ENCODE data around the gene FAM186B. TPM values are rescaled to one million over a fixed set of nuclear protein-coding genes. Genes with fewer than 3 reads are reported as not detected.

The FAM186B gene
- total RNA-seq, 1 experiment from 2014 or later: 0.03 TPM

DNA sequence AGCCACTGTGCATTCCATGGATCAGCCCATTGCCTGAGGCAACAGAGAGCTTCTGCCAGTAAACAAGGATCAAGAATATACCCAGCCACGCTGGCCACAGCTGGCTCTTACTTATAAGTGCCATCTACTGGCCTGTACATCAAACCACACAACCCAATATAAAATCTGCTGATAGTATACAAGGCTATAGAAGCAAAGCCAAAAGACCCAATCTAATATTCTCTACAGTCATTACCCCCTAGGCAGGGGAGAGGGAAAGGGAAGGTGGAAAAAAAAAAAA is 4.4 kb upstream of the FAM186B start:
- DNase-seq (ENCODE audit: low spot score): no peak

DNA sequence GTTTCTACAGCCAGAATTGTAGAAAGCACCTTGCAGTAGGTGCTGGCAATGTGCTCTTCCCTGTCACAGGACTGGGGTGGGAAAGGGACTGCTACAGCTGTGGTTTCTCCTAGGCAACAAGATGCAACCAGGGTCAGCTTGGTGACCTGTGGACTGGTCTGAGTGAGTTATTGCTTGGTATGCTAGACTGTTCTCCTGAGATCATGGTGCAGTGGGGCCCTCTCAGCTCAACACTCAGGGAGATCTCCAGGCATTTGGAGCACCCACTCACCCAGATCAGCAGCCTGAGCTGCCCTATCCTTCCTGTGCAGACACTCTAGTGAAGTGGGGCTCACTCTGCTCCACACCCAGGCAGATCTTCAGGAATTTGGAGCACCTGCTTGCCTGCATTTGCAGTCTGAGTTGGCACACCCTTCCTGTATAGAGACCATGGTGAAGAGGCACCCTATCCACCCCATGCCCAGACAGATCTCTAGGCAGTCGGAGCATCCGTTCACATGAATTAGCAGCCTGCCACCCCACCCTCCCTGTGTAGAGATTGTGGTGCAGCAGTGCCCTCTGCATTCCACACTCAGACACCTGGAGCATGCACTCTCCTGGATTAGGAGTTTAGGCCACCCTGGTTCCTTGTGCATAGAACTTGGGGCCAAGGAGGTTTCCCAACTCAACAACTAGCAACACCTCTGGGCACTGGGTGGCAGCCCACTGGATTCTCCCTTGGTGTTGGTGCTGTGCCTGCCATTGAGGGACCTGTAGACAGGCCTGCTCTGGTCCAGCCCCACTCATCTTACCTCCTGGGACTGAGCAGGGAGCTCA is 3.8 kb upstream of the FAM186B start:
- no peak for DNase-seq (ENCODE audit: low spot score)

DNA sequence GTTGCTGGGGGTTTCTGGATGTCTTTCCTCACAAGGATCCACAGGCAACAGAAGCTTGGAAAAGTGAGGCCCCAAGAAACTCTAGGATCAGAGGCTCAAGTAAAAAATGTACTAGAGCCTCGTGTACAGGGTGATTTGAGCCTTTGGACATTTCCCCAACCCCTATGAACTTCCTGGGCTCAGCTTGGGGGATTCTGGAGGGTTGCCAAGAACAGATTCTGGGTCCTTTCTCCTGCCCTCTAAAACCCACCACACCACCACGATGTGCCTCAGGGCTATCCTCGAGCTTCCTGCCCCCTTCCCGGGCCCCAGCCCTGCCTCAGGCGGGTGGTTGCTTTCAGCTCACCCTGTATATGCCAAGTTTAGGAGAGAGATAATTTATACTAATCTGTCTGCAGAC is 583 bp downstream of the FAM186B start:
- no peak for DNase-seq (ENCODE audit: low spot score)

DNA sequence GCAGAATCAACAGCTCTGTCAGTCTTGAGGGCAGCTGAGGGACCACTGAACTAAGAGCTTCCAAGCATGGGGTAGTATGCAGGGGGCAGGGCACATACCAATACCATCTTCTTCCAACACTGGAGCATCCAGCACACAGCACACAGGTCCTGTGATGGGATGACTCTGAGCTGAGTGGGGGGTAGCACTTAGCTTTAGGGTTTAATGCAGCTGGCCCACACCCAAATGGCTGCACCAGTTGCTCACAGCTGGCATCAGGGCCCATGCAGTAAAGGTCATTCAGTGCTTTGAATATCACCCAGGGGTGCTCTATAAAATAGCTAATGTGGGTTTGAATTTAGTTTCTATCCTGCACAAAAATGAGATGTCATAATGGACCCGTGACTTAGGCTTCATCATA is 1.7 kb downstream of the FAM186B start:
- DNase-seq (ENCODE audit: low spot score): no peak

DNA sequence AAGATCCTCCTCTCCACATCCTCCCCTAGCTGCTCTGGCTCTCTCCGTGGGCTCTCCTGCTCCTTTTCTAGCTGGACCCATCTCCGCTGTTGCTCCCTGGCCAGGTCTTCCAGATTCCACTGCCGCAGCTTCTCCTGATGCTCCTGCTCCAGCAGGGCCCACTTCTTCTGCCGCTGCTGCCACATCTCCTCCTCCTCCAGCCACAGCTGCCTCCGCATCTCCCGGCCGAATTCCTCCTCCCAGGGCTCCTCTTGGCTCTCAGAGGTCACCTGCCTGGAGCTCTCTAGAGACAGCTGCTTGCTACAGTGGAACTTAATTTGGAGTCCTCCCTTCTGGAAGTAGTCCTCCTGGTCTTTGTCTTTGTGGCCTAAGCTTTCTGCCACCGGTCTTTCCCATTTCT is 5.5 kb downstream of the FAM186B start:
- DNase-seq (ENCODE audit: low spot score): no peak

DNA sequence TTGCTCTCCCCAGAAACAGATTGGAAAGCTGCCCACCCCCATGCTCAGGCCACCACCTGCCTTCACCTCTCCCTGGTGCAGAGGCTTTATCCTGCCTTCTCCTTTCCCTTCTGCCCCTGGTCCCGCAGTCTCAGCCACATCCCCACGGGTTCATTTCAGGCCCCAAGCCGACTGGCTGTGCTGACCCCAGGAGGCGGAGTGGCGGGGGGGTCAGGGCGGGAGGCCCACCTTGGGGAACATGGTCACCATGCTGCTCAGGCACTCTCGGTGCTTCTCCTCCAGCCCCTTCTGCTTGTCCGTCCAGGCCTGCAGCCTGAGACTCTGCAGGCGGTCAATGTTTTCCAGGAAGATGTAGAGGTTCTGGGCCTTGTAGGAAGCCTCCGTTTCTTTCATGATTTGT is 6.9 kb downstream of the FAM186B start:
- no peak for DNase-seq (ENCODE audit: low spot score)

DNA sequence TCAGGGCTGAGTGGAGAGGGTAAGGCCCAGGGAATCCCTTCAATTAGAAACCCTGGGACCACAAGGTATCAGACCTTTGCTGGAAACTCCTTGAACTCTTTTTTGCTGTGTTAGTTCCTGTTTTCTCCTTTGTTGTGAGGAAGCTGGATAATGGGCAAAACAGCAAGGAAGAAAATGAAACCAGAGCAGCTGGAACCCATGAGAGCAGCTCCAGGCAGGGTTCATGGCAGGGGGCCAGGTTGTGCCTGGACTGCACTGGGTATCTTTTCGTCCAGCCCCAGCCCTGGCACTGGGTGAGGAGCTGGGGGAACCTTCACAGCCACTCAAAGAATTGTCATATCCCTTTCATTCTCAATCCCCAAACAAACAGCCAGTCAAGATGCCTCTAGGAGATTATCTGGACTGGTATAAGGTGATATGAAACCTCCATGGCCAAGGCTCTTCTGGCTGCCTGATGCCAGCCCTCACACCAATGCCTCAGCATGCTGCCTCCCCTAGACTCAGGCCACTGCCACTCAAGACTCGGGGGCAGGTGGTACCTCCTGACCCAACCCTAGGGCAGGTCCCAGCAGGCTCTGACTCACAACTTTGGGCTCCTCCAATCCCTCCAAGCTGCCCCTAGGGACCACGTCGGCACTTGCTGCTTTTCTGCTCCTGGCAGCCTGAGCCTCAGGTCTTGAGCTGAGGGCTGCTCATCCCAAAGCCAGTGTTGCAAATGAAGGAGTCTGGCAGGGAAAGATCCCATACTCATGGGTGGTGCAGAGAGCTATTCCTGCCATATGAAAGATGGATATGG is 16.5 kb downstream of the FAM186B start:
- DNase-seq (ENCODE audit: low spot score): no peak

DNA sequence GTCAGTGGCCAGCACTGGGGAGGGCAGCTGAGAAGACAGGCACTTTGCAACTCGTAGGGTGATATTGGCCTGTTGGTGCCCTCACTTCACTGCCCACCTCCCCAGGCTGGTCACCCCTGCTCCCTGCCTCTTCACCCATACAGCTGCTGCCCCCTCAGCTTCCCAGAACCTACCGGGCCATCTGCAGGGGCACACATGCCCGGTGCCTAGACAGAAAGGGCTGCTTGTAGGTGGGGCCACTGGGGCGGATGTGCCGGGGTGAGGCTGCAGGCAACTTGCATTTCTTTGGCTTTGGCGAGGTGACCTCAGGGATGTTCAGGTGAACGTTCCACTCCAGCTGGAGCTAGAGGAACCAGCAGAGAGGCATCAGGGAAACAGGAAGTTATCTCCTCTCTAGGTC is 17.2 kb downstream of the FAM186B start:
- DNase-seq (ENCODE audit: low spot score): no peak

DNA sequence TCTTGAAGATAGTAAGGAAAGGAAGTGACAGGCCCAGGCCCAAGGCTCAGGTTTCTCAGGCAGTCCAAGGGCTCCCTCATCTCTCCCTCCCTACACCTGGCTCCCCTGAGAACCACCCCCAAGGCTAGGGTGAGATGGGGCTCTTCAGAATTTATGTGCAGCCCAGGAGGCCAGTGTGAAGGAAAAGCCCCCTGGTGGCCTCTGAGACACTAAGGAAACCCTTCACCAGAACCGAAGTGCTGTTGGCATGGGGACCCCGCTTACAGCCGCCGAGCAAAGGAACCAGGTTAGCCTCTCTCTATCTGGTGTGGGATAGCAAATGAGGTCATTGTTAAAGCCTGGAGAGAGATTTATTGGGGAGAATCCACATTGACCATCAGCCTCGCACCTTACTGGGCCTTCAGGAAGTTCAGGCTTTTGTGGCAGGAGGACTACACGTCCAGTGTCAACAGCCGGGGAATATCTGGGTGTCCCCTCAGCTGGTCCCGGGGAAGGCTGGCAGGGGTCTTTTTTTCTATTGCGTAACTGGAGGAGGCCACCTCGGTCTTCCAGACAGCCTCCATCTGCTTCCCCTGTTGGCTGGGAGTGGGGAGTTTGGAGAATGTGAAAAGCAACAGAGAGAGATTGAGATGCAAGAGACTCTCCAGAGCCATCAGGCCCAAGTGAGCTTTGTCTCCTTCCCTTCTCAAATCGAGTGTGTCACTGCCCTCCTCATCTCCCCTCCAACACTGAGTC is 18.1 kb downstream of the FAM186B start:
- DNase-seq (ENCODE audit: low spot score): no peak

DNA sequence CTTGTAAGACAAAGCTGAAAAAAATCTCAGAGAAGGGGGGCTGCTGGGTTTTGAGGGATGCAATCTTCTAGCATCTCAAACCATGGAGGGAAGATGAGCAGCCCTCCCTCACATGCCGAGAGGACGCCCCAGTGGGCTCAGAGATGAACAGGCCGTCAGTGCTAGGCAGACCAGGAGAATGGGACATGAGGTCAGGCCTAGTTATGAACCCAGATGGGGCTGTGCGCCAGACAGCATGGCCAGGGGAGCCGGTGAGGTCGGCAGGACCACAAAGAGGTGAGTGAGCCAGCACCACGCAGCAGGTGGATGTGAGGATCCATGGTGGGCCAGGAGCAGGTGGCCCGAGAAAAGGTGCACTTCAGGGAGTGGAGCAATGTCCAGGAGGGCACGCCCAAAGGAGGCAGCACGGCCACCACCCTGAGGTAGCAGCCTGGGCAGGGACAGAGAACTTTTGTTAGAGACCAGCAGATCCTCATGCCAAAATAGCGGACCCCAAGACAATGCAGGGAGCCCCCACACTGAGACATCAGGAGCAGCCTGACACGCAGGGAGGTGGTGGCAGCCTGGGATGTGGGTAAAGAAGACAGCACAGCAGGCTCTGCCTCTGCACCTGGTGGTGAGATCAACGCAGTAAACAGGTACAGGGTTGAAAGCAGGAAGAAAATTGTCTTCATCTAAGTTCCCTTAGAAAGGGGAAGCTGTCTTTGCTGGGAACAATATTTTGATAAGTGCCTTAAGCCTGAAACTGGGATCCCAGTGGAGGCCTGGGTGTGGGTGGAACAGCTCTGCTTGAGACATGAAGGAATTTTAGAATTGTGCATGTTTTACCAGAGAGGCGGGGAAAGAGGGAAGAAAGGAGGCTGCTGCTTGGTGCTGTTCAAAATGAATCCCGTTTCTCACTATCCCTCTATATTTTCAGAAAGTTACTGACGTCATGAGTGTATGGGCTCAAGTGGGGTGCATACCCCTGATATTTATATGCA is 19.7 kb downstream of the FAM186B start:
- DNase-seq (ENCODE audit: low spot score): no peak

DNA sequence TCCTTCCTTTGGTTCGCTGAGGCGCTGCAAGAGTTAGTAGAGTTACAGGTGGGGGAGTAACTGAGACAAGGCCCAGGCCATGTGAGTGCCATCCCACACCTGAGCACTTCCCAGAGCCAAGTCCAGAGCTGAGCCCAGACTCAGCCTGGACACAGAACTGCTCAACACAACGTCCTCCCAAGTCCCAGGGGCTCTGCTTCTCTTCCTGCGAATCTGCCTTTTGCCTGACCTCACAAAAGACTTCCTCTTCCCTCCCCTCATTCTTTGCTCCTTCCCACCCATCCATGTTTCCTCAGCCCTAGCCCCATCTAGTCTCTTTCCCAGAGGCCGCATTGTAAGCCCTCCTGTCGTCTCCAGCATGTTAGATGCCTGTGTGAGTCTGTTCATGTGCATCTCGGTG is 20.8 kb downstream of the FAM186B start:
- DNase-seq (ENCODE audit: low spot score): no peak

DNA sequence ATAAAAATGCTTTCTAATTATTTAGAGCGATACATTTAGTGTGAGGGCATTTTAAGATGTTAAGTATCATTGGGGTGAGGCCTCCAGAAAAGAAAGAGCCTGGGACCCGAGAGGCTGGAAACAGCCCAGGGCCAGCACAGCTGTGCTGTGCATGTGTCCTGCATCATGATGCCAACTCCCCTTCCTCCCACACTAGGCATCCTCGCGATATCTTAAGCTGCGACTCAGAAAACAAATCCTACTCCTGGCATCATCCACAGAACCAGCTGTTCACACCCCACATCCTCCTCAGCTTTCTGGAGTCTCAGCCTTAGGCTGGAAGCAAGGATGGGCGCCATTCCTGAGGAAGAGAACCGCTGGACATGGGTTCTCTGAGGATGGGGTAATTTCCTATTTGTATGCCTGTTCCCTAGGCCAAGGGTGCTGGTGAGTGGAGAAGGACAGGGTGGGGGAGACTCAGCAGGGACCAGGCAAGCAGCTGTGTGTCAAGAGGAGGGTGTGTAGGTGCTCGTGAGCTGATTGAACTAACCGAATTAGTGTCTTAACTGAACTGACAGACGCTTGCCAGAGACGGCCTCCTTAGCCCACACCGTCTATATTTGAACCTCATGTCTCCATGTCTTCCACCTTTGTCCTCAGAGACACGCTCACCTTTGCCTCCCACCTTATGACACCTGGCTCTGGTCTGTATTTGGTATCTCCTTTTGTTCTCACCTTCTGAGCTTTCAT is 21.9 kb downstream of the FAM186B start:
- DNase-seq (ENCODE audit: low spot score): no peak

DNA sequence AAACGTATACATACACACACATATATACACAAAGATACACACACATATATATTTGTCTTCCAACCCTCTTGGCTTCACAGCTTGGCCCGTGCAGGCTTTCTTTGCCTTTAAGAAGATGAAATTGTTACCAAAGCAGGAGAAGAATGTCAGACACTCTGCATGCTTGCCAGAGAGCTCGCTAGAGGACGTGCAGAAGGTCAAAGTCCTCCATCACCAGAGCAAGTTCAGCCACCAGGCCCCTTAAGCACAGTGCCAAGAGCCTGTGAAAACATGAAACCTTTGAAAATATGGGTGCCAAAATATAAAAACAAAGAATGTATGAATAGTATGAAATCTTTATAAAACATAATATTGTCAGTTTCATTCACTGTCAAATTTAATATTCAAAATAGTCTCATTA is 22.6 kb downstream of the FAM186B start:
- DNase-seq (ENCODE audit: low spot score): no peak

DNA sequence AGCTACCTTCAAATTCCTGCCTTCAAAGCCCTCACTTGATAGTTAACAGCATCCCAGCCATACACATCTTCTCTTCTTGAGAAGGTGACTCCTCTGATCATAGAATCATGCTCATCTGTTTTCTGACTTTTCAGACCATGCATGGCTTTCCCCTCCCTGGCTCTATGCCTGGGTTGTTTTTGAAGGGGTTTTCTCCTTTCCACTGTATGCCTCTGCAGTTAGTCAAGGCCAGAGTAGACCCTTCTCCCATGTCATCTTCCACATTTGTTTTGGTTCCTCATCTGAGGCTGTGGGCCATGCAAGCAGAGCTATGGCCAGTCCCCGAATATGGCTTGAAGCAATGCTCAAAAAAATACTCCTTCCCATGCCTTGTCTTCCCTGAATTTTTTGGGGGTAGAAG is 23.2 kb downstream of the FAM186B start:
- DNase-seq (ENCODE audit: low spot score): no peak

DNA sequence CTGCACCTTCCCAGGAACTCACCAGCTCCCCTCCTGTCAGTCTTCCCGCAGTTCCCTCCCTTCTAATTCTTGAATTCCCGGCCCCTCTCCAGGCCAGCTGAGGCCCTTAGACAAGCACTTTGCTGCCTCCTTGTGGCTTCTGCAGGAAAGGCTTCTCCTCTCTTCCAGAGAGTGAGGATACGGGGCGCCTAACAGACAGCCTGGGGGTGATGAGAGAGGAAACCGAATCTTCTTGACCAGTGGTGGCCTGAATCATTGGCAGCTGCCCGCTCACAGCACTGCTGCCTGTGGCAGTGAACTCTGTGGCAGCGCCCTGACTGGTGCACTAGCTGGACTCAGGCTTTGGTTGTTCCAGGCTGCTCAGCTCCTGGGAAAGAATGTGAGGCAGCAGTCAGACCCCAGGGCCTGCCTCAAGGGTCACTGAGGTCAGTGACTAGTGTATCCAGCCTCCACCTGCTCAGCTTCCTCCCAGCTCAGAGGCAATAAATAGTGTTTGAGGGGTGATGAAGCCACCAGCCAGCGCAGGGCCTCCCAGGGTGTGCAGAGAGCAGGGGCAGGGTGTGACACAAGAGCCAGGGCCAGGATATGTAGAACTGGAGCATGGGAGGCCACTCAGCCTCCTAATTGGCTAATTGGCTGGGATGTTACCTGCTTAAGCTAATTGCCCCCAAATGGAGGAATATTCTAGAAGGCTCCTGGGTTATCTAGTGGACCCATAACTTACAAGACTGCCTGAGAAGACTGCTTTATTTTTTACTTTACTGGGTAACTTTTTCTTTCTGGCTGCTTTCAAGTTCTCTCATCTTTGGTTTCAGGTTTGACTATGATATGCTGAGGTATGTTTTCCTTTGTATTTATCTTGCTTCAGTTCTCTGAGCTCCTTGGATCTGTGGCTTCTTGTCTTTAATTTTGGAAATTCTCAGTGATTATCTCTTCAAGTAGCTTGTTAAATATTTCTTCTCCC is 24.6 kb downstream of the FAM186B start:
- peak; percentile 89 for DNase-seq (ENCODE audit: low spot score)

DNA sequence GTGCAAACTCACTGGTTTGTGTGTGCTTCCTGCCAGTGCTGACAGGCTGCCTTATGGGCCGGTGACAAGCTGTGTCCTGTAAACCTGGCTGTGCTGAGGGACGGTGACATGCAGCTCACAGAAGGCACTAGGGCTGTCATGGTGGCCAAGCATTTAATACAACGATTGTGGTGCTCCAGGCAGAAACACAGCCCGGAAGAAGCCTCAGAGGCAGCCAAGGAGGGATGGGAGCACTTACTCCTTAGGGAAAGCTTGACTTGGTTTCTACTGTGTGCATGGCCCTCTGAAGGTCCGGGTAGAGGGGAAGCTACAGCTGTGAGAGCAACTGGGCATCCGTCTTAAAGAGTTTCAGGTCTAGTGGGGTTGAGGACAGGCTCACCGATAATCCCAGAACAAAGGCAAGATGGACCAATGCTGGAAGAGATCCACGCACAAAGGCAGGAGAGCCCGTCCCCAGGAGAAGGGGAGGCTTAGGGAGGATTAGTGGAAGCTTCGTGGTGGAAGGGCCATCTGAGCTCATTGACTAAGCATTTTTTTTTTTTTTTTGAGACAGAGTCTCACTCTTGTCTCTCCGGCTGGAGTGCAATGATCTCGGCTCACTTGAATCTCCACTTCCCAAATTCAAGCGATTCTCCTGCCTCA is 26.8 kb downstream of the FAM186B start:
- DNase-seq (ENCODE audit: low spot score): no peak

DNA sequence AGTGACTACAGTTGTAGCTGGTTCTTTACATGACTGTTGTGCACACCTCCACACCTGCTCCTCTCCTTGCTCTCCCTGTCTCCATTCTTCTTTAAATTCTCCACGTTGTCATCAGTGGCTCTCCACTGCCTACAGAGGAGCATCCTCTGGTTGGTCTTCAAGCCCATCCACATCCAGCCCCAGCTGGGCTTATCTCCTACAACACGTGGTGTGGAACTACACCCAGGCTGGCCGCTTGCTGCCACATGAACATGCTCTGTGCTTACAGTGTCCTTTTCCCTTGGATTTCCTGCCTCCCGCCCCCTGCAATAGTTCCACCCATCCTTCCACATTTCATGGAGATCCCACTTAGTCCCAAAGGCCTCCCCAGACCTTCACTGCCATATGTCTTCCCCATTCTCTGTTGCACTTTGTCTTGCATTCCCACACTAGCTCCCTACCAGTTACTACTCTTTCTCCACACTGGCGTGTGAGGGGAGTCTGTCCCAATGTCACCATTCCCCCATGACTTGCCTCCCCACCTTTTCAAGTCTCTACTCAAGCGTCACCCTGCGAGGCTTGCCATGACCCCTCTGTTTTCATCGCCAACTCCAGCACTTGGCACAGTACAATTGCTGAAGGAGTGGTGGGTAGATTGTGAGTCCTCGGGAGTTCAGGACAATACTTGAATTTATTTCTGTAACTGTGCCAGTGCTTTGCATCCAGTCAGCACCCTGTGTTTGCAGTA is 27.7 kb downstream of the FAM186B start:
- DNase-seq (ENCODE audit: low spot score): no peak

DNA sequence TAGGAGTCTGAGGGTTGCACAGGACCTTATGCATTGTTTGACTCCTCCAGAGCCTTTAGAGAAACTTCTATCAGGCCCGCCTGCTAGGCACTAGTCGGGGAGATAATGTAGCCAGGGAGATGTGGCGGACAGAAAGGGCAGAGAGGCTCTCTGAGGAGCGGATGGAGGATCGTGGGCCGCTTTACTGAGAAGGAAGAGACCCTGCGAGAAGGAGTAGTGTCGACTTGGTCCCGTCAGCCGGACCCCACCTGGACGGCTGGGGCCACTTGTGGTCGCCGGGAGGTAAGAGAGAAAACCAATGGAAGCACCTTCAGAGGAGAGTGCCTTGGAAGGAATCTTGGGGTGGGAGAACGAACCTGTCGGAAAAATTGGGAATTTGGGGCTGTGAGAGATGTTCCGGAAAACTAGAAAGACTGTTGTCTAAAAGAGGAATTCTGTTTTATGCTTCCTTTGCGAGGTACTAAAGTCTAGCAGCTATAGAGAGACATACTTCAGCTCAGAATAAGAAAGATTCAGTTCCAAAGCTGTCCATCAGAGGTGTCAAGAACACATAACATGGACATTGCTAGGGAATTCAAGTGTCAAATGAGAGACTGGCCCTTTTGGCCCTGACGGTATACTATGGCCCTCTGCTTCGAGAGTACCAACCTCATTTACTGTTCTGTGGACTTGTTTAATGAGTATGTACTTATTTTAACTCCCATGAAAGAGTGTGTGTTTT is 36.8 kb downstream of the FAM186B start:
- DNase-seq (ENCODE audit: low spot score): peak; percentile 48
